Measurements from ENCODE around the gene FBXW5. TPM values are rescaled to one million over a fixed set of nuclear protein-coding genes. Genes with fewer than 3 reads are reported as not detected.

Gene FBXW5
- total RNA-seq, 1 experiment from 2014 or later: 72.6 TPM

DNA sequence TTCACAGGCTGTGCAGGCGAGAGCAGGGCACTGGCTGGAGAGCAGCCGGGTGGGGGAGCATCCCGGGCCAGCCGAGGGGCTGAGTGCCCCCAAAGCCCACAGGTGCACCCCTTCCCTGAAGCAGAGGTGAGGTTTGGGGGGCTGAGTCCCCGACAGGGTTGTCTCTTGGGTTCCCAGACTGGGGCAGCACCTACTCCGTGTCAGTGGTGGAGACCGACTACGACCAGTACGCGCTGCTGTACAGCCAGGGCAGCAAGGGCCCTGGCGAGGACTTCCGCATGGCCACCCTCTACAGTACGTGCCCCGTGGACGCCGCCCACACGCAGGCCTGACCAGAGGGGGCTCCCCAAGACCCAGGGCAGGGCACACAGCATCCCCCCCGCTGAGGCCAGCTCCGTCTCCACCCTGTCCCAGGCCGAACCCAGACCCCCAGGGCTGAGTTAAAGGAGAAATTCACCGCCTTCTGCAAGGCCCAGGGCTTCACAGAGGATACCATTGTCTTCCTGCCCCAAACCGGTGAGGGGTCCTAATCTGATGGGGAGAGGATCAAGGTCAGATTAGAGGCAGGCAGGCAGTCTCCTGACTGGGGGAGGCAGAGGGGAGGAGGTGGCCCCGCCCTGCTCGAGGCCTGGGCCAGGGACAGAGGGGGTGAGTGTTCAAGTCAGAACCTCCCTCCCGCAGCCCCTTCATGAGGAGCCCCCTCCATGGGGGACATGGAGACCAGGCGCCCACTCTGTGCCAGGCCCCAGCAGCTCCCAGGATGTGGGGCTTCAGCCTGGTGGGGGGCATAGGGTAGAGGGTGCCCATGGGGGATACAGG lies 35.4 kb upstream of the FBXW5 start:
- POLR2A ChIA-PET: no interaction called here
- no peak for TF ChIP-seq TCF7L2 (IDR thresholded peaks at IDR 0.05; ENCODE audit: low read depth, low read length)
- no peak for TF ChIP-seq POLR2AphosphoS5 (IDR thresholded peaks at IDR 0.05; ENCODE audit: low read depth, low read length)
- TF ChIP-seq, protein P1, sequence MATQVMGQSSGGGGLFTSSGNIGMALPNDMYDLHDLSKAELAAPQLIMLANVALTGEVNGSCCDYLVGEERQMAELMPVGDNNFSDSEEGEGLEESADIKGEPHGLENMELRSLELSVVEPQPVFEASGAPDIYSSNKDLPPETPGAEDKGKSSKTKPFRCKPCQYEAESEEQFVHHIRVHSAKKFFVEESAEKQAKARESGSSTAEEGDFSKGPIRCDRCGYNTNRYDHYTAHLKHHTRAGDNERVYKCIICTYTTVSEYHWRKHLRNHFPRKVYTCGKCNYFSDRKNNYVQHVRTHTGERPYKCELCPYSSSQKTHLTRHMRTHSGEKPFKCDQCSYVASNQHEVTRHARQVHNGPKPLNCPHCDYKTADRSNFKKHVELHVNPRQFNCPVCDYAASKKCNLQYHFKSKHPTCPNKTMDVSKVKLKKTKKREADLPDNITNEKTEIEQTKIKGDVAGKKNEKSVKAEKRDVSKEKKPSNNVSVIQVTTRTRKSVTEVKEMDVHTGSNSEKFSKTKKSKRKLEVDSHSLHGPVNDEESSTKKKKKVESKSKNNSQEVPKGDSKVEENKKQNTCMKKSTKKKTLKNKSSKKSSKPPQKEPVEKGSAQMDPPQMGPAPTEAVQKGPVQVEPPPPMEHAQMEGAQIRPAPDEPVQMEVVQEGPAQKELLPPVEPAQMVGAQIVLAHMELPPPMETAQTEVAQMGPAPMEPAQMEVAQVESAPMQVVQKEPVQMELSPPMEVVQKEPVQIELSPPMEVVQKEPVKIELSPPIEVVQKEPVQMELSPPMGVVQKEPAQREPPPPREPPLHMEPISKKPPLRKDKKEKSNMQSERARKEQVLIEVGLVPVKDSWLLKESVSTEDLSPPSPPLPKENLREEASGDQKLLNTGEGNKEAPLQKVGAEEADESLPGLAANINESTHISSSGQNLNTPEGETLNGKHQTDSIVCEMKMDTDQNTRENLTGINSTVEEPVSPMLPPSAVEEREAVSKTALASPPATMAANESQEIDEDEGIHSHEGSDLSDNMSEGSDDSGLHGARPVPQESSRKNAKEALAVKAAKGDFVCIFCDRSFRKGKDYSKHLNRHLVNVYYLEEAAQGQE (IDR thresholded peaks at IDR 0.05; ENCODE audit: insufficient read depth in 1 of 2, low read depth in 2 of 2, low read length in 1 of 2): no peak
- no peak for TF ChIP-seq SIN3A (IDR thresholded peaks at IDR 0.05; ENCODE audit: borderline replicate concordance, insufficient read depth, low read depth, low read length)
- TF ChIP-seq, protein P2, sequence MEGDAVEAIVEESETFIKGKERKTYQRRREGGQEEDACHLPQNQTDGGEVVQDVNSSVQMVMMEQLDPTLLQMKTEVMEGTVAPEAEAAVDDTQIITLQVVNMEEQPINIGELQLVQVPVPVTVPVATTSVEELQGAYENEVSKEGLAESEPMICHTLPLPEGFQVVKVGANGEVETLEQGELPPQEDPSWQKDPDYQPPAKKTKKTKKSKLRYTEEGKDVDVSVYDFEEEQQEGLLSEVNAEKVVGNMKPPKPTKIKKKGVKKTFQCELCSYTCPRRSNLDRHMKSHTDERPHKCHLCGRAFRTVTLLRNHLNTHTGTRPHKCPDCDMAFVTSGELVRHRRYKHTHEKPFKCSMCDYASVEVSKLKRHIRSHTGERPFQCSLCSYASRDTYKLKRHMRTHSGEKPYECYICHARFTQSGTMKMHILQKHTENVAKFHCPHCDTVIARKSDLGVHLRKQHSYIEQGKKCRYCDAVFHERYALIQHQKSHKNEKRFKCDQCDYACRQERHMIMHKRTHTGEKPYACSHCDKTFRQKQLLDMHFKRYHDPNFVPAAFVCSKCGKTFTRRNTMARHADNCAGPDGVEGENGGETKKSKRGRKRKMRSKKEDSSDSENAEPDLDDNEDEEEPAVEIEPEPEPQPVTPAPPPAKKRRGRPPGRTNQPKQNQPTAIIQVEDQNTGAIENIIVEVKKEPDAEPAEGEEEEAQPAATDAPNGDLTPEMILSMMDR (IDR thresholded peaks at IDR 0.05): no peak
- H3K27me3 ChIP-seq (ENCODE audit: control insufficient read depth, insufficient read depth, low read length): no peaks in the 10 kb centered on the region
- CTCF ChIA-PET: no interaction called here
- H3K27ac ChIP-seq (ENCODE audit: low read length): no peak overlapping the region
- H3K36me3 ChIP-seq (ENCODE audit: control insufficient read depth, insufficient read depth, low read length): no peaks in the 10 kb centered on the region
- no peak for DNase-seq (ENCODE audit: low read depth, low spot score)
- no peaks in the 10 kb centered on the region for H3K4me1 ChIP-seq (ENCODE audit: control insufficient read depth, insufficient read depth, low read length)
- no peaks in the 10 kb centered on the region for H3K9me3 ChIP-seq (ENCODE audit: control insufficient read depth, insufficient read depth, low read depth, low read length)
- intact Hi-C loops (cut with micrococcal nuclease; ENCODE audit: unreplicated experiment) (no loop called here), in situ Hi-C loops (cut with HindIII; ENCODE audit: low pct_unique_long_range_greater_than_20kb, low sequenced_read_pairs) (no loop called here)
- BruUV-seq (replicated peaks): no TSS peak
- H3K4me3 ChIP-seq (ENCODE audit: low read depth in 2 of 2, low read length in 2 of 2): no peak overlapping the region
- no peak for ATAC-seq

DNA sequence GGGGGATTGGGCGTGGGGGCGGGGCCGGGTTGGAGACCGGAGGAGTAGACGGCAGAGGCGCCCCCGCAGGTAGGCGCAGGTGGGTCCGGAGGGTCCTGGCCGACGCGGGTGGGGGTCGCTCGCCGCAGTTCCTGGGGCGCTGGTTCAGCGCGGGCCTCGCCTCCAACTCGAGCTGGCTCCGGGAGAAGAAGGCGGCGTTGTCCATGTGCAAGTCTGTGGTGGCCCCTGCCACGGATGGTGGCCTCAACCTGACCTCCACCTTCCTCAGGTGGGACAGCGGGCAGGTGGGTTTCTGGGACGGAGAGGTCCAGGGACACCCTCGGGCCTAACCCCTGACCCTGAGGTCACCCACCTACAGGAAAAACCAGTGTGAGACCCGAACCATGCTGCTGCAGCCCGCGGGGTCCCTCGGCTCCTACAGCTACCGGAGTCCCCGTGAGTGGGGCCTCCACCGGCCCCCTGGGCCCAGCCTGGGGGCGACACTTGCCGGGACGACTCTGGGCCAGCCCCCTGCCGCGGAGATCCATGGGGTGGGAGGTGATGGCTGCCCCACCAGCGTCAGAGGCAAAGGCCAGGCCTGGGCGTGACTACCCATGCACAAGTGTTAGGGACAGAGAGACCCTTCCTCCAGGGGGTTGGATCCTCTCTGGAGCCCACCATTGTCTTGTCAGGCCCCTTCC lies 34.5 kb upstream of the FBXW5 start:
- DNase-seq (ENCODE audit: low read depth, low spot score): no peak
- Histone ChIP-seq H3K4me1 (ENCODE audit: control insufficient read depth, insufficient read depth, low read length) (no peaks in the 10 kb centered on the region), H3K4me3 (ENCODE audit: low read depth in 2 of 2, low read length in 2 of 2) (peak overlapping the region; percentile 18 to 33), H3K27me3 (ENCODE audit: control insufficient read depth, insufficient read depth, low read length) (no peaks in the 10 kb centered on the region), H3K27ac (ENCODE audit: low read length) (no peak overlapping the region), H3K9me3 (ENCODE audit: control insufficient read depth, insufficient read depth, low read depth, low read length) (no peaks in the 10 kb centered on the region), H3K36me3 (ENCODE audit: control insufficient read depth, insufficient read depth, low read length) (no peaks in the 10 kb centered on the region)
- in situ Hi-C loops (cut with HindIII; ENCODE audit: low pct_unique_long_range_greater_than_20kb, low sequenced_read_pairs) (no loop called here), intact Hi-C loops (cut with micrococcal nuclease; ENCODE audit: unreplicated experiment) (no loop called here)
- no peak for TF ChIP-seq TCF7L2 (IDR thresholded peaks at IDR 0.05; ENCODE audit: low read depth, low read length)
- TF ChIP-seq, protein P1 (IDR thresholded peaks at IDR 0.05; ENCODE audit: insufficient read depth in 1 of 2, low read depth in 2 of 2, low read length in 1 of 2): no peak
- no peak for TF ChIP-seq POLR2AphosphoS5 (IDR thresholded peaks at IDR 0.05; ENCODE audit: low read depth, low read length)
- TF ChIP-seq, protein P2 (IDR thresholded peaks at IDR 0.05): no peak
- TF ChIP-seq SIN3A (IDR thresholded peaks at IDR 0.05; ENCODE audit: borderline replicate concordance, insufficient read depth, low read depth, low read length): no peak
- CTCF ChIA-PET: interaction anchor here (0.6 to 1.1 kb wide), 2 partner anchors 50 to 307 kb away, joined by 4 to 10 read pairs; no protein-coding TSS in a partner anchor
- POLR2A ChIA-PET: no interaction called here
- no peak for ATAC-seq
- BruUV-seq (replicated peaks): no TSS peak
